Hippocampal formation (tissue), 2 donors: ENCODE data around the gene WDR26.
"Not testable (repeated sequence)": the region's sequence is repeated elsewhere in the genome, so short reads cannot be mapped to it uniquely, and the experiment has no call there.

Experiments
- DNase-seq, 2 donors: peaks; one replicate each; lab custom pipeline; 2025; lab: John Stamatoyannopoulos, UW

WDR26 gene

DNA sequence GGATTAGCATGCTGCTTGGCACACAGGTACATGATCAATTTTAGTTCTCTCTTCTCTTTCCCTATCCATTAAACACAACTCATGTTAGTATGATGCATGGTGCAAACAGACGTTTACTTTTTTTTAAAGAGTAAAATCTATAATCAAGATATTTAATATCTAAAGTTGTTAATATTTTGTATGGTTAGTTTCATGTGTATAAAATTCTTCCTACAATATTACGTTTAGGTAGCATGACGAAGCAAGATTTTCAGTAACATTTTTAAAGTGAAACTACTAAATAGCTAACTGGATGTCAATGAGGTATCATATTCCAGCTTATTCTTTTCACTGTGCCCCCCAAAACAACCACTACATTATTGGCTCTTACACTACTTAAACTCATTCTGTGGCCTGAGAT is 41.3 kb downstream of the WDR26 start:
- DNase-seq = no peak

DNA sequence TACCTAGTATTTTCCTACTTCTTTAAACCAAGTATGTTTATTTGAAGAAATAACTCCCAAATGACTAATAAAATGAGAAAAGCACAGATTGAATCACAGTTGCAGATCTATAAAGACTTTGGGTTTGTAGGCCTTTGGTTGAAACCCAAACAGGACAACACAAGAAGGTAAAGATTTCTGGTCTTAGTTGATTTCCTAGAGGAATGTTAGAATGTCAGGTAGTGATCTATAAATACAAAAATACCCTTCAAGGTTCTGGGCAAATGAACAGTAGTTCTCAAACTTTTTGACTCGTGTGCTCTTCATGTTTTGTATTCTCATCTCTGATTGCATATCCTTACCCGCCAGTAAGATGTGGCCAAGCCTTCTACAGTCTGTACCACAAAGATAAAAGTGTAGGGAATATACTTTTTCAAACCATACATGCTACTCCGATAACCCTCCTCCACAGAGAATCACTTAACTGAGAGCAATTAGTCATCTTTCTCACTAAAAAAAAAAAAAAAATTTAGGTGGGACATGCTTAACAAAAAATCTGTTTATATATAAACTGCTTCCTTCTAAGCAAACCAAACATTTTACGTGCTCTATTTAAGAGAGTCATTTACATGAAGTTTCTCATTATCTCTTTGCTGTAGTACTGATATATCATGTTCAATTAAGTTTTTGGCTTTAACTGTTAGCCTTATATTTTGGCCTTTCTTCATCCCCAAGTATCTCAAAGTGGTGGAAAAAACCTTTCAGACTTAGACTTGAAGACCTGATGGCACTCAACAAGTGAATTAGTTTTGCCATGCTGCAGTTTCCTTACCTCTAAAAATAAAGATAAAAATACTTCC is 42.0 kb downstream of the WDR26 start:
- no peak for DNase-seq

DNA sequence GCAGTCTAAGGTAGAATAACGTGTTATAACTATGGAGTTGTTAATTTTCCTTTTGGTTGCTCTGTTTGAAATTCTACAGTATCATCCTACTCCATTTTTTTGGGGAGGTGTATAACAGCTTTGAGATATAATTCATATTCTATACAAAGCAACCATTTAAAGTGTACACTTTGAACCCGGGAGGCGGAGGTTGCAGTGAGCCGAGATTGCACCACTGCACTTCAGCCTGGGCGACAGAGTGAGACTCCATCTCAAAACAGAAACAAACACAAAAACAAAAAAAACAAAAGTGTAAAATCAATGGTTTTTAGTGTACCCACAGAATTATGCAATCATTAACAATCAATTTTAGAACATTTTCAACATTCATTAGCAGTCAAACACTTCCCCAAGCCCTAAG is 44.1 kb downstream of the WDR26 start:
- no peak for DNase-seq

DNA sequence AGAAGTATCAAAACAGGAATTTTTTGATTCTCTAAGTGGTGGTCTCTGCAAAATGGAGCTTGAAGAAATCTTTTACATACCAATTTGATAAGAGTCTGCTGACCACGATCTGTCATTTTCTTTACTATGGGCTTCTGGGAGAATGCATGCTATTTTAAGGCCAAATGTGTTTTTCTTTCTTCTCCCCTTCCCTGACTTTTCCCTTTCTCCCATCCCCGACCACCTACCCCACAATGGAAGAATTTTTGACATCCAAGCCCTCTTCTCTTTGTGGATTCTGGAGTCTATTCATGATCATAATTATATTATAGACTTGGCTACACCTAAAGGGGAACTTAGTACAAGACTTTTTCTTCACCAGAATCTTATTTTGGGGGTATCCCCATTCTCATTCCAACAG is 46.7 kb downstream of the WDR26 start:
- no peak for DNase-seq

DNA sequence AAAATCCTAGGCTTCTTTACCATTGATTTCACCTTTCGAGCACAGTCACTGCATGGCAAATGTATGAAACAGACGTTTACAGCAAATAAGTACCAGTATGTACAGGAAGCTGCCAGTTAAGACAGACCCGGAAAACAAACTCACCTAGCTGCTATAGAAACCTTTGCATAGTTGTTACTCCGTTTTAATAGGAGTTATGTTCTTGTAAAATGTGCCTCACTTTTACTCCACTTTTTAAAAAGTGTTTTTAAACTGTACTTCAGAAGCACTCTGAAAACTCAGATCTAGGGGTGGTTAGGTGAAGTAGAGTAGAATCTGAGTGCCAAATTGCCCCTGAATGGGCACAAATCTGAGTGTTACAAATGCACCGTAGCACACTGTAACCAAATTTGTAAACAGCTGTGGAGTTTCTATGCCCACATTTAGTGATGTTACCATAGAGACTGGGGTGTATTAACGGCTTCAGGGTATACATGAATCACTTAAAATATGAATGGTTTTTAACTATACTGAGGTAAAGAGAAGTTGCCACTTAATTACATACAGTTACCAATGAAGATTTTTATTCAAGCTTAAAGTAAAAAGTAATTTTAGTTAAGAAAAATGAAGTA is 47.2 kb downstream of the WDR26 start:
- no peak for DNase-seq

DNA sequence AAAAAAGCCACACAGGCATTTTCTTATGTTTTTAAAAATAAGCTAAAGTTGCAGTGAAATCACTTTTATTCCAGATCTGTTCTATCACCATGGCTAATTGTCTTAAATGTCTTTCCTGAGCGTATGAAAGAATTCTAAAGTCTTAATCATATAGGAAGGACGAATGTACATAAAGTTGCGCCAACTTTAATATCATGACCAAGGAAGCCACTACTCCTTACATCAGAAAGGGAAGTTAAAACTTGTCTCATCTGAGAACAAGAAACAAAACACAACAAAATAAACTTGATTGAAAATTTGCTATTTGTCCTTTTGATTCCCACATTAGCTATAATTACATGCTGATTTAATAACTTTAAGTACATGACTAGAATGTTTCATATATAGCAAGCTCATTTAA is 51.4 kb downstream of the WDR26 start:
- DNase-seq = no peak

DNA sequence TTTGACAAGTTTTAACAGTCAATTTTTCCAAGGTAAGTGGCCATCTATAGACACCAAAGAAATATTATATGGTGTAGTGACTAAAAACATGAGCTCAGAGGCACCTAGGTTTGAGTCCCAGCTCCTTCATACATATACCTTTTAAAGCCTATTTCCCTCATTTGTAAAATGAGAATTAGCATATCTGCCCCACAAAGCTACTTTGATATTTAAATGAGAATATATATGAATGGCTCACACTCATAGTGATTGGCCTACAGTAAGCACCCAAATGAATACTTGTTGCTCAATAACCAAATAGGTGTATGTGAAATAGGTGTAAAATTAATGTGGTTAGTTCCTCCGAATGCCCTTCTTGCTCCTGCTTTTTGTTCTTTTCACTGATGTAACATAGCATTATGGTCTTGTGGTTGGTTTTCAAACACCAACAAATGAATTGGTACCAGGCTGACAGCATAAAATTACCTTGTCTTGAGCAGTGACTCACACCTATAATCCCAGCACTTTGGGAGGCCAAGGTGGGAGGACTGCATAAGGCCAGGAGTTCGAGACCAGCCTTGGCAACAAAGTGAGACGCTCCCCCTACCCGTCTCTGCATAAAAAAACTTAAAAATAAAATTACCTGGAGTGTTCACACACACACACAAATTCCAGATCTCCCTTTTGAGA is 52.6 kb downstream of the WDR26 start:
- DNase-seq = no peak

DNA sequence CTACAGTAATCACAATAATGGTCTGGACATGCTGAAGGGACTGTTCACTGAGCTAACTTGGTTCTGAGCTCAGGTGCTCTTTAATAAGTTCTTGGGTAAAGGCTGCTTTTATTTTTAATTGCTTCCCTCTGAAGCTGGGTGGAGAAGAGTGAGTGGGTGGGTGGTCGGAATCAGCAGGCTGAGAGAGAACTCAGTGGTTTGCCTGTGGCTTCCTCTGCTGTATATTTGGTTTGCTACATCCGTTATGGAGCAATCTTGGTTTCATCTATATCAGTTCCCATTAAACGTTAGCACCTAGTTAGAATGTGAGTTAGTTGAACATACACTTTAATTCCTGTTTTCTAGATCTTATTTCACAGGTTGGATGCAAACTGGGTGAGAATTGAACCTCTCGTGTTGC is 54.6 kb downstream of the WDR26 start:
- DNase-seq = no peak

DNA sequence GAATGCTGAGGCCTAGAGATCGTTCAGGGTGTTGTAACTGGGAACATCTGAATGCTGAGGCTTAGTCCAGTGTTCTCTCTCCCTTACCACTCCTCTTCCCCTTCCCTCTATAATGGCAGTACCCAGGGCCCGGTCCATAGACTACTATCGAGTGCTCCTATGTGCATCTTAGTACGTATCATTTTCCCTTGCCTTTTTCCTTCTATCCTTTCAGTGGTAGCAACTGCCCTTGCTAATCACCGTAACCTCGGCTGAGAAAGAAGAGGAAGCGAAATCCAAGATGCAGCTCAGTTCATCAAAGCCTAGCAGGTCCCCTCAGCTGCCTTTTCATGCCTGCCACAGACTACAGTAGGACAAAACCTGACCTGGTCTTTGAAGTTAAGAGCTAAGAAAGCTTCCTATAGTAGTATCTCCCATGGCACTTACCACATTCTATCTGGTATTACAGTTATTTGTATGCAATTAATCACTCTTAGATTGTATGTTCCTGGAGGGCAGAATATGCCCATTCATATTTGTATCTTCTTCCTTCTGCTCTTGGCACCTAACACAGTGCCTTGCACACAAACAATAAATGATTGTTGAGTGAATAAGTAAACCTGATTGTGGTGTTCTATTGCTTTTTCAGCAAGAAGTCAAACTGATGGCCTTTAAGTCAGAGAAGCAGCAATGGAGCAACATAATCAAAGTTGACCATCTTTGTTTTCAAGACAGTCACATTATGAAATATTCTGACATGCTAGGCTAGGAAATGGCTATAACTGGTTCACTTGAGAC is 55.6 kb downstream of the WDR26 start:
- no peak for DNase-seq

DNA sequence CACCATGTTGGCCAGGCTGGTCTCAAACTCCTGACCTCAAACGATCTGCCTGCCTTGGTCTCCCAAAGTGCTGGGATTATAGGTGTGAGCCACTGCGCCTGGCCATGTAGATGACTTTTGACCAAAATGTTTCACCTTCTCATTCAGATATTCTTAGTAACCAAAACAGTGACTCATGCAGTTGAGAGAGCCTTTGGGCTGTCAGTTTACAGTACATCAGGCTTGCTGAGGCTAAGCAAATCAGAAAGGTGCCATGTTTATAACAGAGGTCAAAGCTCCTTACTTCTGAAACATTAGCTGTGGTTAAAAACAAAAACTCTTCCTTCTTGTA is 57.0 kb downstream of the WDR26 start:
- DNase-seq = no peak

DNA sequence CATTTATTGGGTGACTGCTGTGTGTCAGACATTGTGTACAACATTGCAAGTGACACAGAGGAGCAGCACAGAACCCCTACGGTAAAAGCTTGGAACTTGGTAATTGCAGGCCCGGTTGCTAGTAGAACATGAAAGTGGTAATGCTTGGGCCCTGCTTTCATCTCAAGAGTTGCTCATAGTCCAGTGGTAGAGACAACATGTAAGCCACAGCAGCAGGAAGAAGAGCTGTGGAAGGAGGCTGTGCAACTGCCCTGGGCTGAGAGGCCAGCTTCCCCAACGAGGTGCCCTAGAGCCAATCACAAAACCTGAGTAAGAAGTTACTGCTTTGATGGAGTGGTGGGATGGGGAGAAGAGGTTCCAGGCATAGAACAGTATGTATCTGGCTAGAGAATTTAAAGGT is 59.5 kb downstream of the WDR26 start:
- no peak for DNase-seq

DNA sequence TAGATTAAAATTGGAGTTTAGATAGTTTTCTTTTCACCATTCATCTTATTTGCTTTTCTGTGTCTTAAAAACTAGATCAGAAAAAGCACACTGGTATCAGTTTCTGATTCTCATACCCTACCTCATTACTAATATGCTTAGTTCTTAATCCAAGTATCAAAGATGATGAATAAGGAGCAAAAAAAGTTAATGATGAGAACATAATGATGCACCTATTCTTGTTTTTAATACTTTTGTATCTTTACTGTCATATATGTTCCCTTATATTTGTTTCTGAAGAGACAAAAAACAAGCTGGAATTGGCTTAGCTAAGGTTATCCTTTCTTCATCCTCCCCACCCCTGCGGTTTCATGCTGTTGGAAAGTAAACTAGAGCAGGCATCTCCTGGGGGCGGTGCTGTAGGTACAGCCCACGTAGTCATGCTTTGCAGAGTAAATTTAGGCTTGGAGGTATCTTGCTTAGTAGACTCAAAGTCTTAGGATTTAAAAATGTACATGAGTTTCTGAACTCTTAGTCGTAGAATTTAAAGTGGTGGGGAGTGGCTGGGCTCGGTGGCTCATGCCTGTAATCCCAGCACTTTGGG is 61.5 kb downstream of the WDR26 start:
- DNase-seq = no peak

DNA sequence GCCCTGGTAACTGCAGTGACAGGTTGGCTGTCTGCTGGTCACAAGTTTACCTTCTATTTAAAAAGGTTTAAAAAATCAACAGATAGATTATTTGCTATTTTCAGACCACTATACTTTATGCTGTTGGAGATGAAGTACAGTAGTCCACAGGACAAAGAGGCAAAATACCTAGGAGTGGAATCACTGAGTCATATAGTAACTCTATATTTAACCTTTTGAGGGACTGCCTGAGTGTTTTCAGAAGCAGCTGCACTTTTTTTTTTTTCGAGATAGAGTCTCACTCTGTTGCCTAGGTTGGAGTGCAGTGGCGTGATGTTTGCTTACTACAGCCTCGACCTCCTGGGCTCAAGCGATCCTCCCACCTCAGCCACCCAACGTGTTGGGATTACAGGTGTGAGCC is 66.2 kb downstream of the WDR26 start:
- no peak for DNase-seq

DNA sequence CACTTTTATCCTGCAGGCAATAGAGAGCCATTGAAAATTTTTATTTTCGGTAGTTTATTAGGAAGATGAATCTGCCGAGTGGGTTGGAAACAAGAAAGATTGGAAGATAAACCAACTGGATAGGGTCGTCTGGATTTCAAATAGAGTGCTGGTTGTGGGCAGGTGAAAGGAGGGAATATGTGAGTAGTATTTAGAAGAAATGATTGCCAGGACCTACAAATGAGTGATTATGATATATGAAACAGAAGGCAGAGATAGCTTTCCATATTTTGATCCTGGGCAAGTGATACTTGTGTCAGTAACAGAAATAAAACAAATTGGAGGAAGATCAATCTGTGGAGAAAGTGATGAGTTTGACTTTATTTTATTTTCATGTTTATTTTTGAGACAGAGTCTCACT is 75.4 kb downstream of the WDR26 start:
- no peak for DNase-seq

DNA sequence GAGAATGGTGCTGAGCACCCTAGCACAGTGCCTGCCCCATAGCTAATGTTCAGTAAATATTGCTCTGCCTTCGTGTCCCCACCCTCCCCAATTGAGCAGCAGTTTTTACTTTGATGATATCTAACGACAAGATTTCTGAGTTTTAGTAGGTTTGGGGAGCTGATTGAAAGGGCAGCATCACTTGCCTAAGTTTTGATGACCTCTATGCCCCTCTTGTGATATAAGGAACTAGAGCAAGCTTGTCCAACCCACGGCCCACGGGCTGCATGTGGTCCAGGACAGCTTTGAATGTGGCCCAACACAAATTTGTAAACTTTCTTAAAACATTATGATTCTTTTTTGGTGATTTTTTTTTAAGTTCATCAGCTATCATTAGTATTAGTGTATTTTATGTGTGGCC is 76.4 kb downstream of the WDR26 start:
- no peak for DNase-seq

DNA sequence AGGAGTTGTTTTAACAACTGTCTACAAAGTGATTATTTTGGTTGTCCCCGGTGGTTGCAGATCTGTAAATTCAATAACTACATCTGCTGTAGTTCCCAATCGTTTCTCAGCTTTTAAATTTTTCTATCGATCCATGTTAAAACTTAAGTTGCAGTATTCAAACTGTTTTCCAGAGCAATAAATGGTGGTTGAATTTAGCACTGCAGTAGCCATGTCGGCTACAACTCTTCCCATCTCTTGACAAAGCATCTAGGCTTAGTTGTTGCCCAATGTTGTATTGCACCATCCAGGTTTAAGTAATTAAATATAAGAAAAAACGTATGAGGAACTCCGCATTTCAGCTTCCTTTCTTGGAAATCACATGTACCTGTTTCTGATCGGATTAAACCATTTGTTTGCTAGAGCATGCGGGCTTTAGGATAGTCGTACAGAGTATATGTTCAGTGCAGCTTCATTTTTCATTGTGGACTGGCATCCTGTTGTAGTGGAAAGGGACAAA is 76.9 kb downstream of the WDR26 start:
- no peak for DNase-seq

DNA sequence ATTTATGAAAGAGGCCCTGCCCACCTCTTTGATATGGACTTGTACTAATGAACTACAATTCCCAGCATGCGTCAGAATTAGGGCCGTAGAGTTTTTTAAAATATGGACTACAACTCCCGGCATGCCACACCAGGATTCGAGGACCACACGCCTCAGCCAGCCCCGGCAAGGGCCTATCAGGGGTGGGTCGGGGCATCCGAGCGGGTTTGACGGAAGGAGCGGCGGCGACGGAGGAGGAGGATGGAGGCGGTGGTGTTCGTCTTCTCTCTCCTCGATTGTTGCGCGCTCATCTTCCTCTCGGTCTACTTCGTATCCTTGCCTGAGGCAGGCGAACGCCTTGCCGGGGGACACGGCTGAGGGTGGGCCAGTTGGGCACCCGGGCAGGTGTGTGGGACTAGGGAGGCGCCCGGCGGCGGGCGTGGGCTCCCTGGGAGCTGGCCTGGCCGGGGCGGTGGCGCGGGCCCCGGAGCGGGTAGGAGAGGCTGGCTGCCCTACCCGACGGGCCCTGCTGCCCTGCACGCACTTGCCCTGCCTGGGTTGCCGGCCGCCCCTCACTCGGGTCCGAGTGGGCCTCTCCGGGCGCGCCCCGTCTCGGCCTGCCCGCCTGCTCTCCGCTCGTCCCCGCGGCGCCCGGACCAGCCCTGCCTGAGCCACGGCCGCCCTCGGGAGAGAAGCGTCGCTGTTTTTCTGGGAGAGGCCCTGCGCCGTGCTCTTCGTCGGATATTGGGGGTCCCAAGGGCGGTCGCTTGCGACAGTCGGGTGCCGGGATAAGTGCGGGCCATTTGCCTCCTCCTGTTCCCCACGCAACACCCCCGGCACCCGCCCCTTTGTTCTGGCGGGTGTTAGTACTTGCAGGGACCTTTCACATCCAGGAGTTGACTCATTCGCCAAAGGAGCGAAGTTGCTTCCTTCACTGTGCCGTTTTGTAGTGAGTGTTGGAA is 77.6 kb downstream of the WDR26 start, which contains the start of gene CNIH4:
TSS of gene CNIH4 (plus strand) at position 195 of the 941 bp plus-strand sequence. CDS start at position 241, 46 bp downstream.
- DNase-seq = peak; percentile 89 to 98

DNA sequence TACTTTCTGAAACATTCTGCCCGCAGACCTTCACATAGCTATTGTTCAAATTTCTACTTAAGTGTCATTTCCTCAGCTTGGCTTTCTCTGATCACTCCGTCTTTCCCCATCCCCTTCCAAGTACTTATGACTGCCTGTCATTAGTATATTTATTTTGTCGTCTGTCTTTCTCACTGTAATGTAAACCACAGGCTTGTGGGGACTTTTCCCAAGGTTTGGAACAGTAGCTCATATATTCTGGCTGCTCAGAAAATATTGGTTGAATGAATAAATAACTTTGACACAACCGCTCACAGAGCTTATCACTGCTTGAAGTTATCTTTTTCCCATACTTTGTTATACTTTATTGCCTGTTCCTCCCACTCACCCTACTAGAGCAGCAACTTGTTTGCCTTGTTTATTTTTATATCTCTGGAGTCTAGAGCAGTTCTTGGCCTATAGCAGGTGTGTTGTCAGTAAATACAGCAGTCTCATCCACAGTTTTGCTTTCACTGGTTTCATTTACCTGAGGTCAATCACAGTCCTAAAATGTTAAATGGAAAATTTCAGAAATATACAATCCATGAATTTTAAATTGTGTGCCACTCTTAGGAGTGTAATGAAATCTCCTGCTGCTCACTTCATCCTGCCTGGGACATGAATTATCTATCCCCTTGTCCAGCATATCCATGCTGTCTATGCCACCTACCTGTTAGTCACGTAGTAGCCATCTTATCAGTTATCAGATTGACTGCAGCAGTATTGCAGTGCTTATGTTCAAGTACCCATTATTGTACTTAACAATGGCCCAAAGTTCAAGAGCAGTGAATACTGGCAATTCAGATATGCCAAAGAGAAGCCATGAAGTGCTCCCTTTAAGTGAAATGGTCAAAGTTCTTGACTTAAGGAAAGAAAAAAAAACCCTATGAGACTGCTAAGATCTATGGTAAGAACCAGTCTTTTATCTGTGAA is 80.3 kb downstream of the WDR26 start:
- DNase-seq = no peak

DNA sequence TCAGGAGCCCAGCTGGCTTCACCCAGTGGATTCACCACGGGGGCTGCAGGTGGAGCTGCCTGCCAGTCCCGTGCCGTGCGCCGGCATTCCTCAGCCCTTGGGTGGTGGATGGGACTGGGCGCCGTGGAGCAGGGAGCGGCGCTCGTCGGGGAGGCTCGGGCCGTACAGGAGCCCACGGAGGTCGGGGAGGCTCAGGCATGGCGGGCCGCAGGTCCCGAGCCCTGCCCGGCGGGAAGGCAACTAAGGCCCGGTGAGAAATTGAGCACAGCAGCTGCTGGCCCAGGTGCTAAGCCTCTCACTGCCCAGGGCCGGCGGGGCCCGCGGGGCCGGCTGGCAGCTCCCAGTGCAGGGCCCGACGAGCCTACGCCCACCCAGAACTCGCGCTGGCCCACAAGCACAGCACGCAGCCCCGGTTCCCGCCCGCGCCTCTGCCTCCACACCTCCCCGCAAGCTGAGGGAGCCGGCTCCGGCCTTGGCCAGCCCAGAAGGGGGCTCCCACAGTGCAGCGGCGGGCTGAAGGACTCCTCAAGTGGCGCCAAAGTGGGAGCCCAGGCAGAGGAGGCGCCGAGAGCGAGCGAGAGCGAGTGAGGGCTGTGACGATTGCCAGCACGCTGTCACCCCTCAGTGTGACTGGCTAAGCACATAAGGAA is 82.0 kb downstream of the WDR26 start:
- not testable (repeated sequence) for DNase-seq
